Stomach (tissue), 4 donors: ENCODE data around the gene FHL2.

ENCODE experiments used
- EP300 ChIP-seq: sonication (generic); formaldehyde crosslinking; IDR thresholded peaks from one replicate; pipeline ENCODE4 v1.6.1; 2017; ENCODE audit warnings: antibody characterized with exemption
- POLR2A ChIP-seq, 4 donors: fragments of 450-650 bp; IDR thresholded peaks; one replicate each; pipeline ENCODE4 v1.6.1; 2016; ENCODE audit warnings: antibody characterized with exemption in 4 of 4, control low read depth in 2 of 4, mild to moderate bottlenecking in 1 of 4, moderate library complexity in 1 of 4
- POLR2AphosphoS5 ChIP-seq, 3 donors: sonication (generic); formaldehyde crosslinking; IDR thresholded peaks; one replicate each; pipeline ENCODE4 v1.6.1; 2016; ENCODE audit warnings: antibody characterized with exemption in 3 of 3
- TF ChIP-seq, protein P1 (sequence below), 7 experiments: fragments of 450-650 bp in 4 of 7; fragments of 200-600 bp in 3 of 7; sonication (generic) in 3 of 7; IDR thresholded peaks; one replicate each; pipeline ENCODE4 v1.5.1; 2016 to 2019; ENCODE audit warnings: antibody characterized with exemption in 7 of 7, control low read depth in 2 of 7, mild to moderate bottlenecking in 1 of 7

GRCh38 chr2:105371810-105372209 lies 27.0 kb downstream of the FHL2 start:
- TF ChIP-seq POLR2A (IDR thresholded peaks at IDR 0.05) (no peak), EP300 (no peak), POLR2AphosphoS5 (IDR thresholded peaks at IDR 0.05) (peak in 1 of 3 donors; percentile 6)
- TF ChIP-seq, protein P1, sequence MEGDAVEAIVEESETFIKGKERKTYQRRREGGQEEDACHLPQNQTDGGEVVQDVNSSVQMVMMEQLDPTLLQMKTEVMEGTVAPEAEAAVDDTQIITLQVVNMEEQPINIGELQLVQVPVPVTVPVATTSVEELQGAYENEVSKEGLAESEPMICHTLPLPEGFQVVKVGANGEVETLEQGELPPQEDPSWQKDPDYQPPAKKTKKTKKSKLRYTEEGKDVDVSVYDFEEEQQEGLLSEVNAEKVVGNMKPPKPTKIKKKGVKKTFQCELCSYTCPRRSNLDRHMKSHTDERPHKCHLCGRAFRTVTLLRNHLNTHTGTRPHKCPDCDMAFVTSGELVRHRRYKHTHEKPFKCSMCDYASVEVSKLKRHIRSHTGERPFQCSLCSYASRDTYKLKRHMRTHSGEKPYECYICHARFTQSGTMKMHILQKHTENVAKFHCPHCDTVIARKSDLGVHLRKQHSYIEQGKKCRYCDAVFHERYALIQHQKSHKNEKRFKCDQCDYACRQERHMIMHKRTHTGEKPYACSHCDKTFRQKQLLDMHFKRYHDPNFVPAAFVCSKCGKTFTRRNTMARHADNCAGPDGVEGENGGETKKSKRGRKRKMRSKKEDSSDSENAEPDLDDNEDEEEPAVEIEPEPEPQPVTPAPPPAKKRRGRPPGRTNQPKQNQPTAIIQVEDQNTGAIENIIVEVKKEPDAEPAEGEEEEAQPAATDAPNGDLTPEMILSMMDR (IDR thresholded peaks at IDR 0.05), result no peak
